CD14-positive monocyte (primary cell): ENCODE results near the gene RBFOX1. TPM values are rescaled to one million over a fixed set of nuclear protein-coding genes. Genes with fewer than 3 reads are reported as not detected.

Experiments used
- DNase-seq, 3 donors: peaks; one replicate each; pipeline ENCODE4 v3.0.0-alpha.2; 2011 to 2022
- H2AFZ ChIP-seq: 2 replicates; pipeline ENCODE4 v1.6.0; 2012; ENCODE audit warnings: mild to moderate bottlenecking, low read depth, low read length, inconsistent platforms; ENCODE audit not compliant: insufficient read depth, poor library complexity, severe bottlenecking
- H3K27ac ChIP-seq, 2 donors: 1 replicate in 1 of 2; 2 replicates in 1 of 2; pipeline ENCODE4 v1.5.1; 2012 to 2013; ENCODE audit warnings: low read length in 2 of 2, control low read depth in 1 of 2, inconsistent platforms in 1 of 2, low read depth in 1 of 2, mild to moderate bottlenecking in 1 of 2
- H3K27me3 ChIP-seq, 2 donors: one replicate each; pipeline versions ENCODE4 v1.6.0 to v1.6.1; 2011 to 2013; ENCODE audit warnings: low read length in 2 of 2; ENCODE audit not compliant: control insufficient read depth in 2 of 2, insufficient read depth in 2 of 2
- H3K36me3 ChIP-seq, 2 donors: replicated peaks in 1 of 2; 1 replicate in 1 of 2; 2 replicates in 1 of 2; pipeline versions ENCODE4 v1.5.1 to v1.6.1; 2012 to 2013; ENCODE audit warnings: low read length in 2 of 2, control low read depth in 1 of 2, inconsistent platforms in 1 of 2, mild to moderate bottlenecking in 1 of 2; ENCODE audit not compliant: insufficient read depth in 2 of 2, control insufficient read depth in 1 of 2
- H3K4me1 ChIP-seq, 2 donors: 1 replicate in 1 of 2; 2 replicates in 1 of 2; pipeline versions ENCODE4 v1.5.1 to v1.6.1; 2012 to 2013; ENCODE audit warnings: low read length in 2 of 2, control low read depth in 1 of 2, inconsistent platforms in 1 of 2, mild to moderate bottlenecking in 1 of 2, moderate library complexity in 1 of 2; ENCODE audit not compliant: insufficient read depth in 2 of 2, control insufficient read depth in 1 of 2
- H3K4me2 ChIP-seq: replicated peaks from 2 replicates; pipeline ENCODE3; 2012; ENCODE audit warnings: low read length, moderate library complexity, mild to moderate bottlenecking; ENCODE audit not compliant: poor library complexity, severe bottlenecking; ENCODE audit errors: extremely low read depth
- H3K4me3 ChIP-seq, 3 experiments: fragments of 200-600 bp in 1 of 3; sonication (generic) in 1 of 3; replicated peaks in 1 of 3; 1 replicate in 2 of 3; 2 replicates in 1 of 3; pipeline ENCODE4 v1.5.1; 2011 to 2013; ENCODE audit warnings: low read length in 3 of 3, mild to moderate bottlenecking in 3 of 3, control low read depth in 2 of 3, low read depth in 2 of 3, inconsistent platforms in 1 of 3, moderate library complexity in 1 of 3
- H3K79me2 ChIP-seq: 2 replicates; pipeline ENCODE4 v1.6.0; 2012; ENCODE audit warnings: mild to moderate bottlenecking, control low read depth, inconsistent platforms, low read length, moderate library complexity; ENCODE audit not compliant: insufficient read depth
- H3K9ac ChIP-seq: 2 replicates; pipeline ENCODE4 v1.6.0; 2017; ENCODE audit warnings: low read length, mild to moderate bottlenecking; ENCODE audit not compliant: insufficient read depth, poor library complexity, severe bottlenecking
- H3K9me3 ChIP-seq, 2 donors: replicated peaks in 1 of 2; 1 replicate in 1 of 2; 2 replicates in 1 of 2; pipeline versions ENCODE4 v1.5.1 to v1.6.1; 2012 to 2013; ENCODE audit warnings: low read length in 2 of 2, control low read depth in 1 of 2; ENCODE audit not compliant: control insufficient read depth in 1 of 2, insufficient read depth in 1 of 2
- H4K20me1 ChIP-seq: 2 replicates; pipeline ENCODE4 v1.6.0; 2012; ENCODE audit warnings: mild to moderate bottlenecking, low read length, control low read depth, moderate library complexity; ENCODE audit not compliant: insufficient read depth
- H3K27ac Mint-ChIP-seq, 7 donors: one replicate each; pipeline ENCODE4 v1.8.0; 2020; ENCODE audit warnings: mild to moderate bottlenecking in 7 of 7, mixed read lengths in 7 of 7, moderate library complexity in 6 of 7, inconsistent platforms in 2 of 7
- H3K27me3 Mint-ChIP-seq, 3 donors: one replicate each; pipeline ENCODE4 v1.8.0; 2021 to 2022; ENCODE audit warnings: low read depth in 3 of 3, mild to moderate bottlenecking in 3 of 3, mixed read lengths in 3 of 3, moderate library complexity in 3 of 3, inconsistent platforms in 1 of 3
- H3K36me3 Mint-ChIP-seq, 2 donors: one replicate each; pipeline ENCODE4 v1.8.0; 2020; ENCODE audit warnings: mixed read lengths in 2 of 2, inconsistent platforms in 1 of 2, mild to moderate bottlenecking in 1 of 2
- H3K4me1 Mint-ChIP-seq: one replicate; pipeline ENCODE4 v1.8.0; 2020; ENCODE audit warnings: mild to moderate bottlenecking, mixed read lengths
- H3K4me3 Mint-ChIP-seq, 2 donors: one replicate each; pipeline ENCODE4 v1.8.0; 2020; ENCODE audit warnings: mild to moderate bottlenecking in 2 of 2, mixed read lengths in 2 of 2, moderate library complexity in 1 of 2
- H3K9me3 Mint-ChIP-seq, 7 donors: one replicate each; pipeline ENCODE4 v1.8.0; 2020 to 2022; ENCODE audit warnings: mixed read lengths in 7 of 7, mild to moderate bottlenecking in 6 of 7, moderate library complexity in 6 of 7, inconsistent platforms in 2 of 7
- CTCF ChIP-seq: fragments of 200-600 bp; IDR thresholded peaks from one replicate; pipeline ENCODE4 v1.8.0; 2022; ENCODE audit warnings: antibody characterized with exemption, mild to moderate bottlenecking
- WGBS: methylation state at CpG from one replicate; pipeline ENCODE4 v1.1.5; 2013; ENCODE audit warnings: missing lambda C conversion rate; ENCODE audit not compliant: insufficient coverage; 5-methylcytosine and 5-hydroxymethylcytosine counted together
- intact Hi-C, 2 donors: fragments of 100-400 bp; cut with micrococcal nuclease; formaldehyde crosslinking; loops; one replicate each; pipeline versions ENCODE4 v1.15.0 to v1.15.1; 2023
- polyA plus RNA-seq, 3 donors: library from polyadenylated mRNA; depleted of rRNA in 1 of 3; unstranded in 2 of 3; stranded (reverse) in 1 of 3; fragments of 300-500 nt in 2 of 3; fragments of >200 nt in 1 of 3; fragmentation: Illumina TruSeq in 2 of 3; gene quantifications; 1 replicate in 2 of 3; 2 replicates in 1 of 3; pipeline ENCODE4 v1.2.3, GENCODE V29; 2012 to 2021

Gene RBFOX1
- polyA plus RNA-seq, 3 donors, result not detected

- no peaks in the 10 kb centered on the region for H3K4me1 ChIP-seq
- H3K9ac ChIP-seq, result no peak overlapping the region
- no peak for TF ChIP-seq CTCF
- H3K4me2 ChIP-seq, result no peak overlapping the region
- Mint-ChIP-seq H3K36me3 (no peaks in the 10 kb centered on the region), H3K27me3 (no peaks in the 10 kb centered on the region), H3K4me3 (no peak overlapping the region), H3K27ac (no peak overlapping the region), H3K4me1 (no peaks in the 10 kb centered on the region), H3K9me3 (peaks cover 0 to 8% (median 3%) of the 10 kb centered on the region in 7 donors)
- peaks cover 0 to 3% of the 10 kb centered on the region in 2 donors for H3K9me3 ChIP-seq
- no peak overlapping the region for H3K4me3 ChIP-seq
- no peaks in the 10 kb centered on the region for H3K79me2 ChIP-seq
- intact Hi-C loops, result no loop called here
- no peaks in the 10 kb centered on the region for H3K36me3 ChIP-seq
- H2AFZ ChIP-seq, result no peak overlapping the region
- no peak for DNase-seq
- no peaks in the 10 kb centered on the region for H4K20me1 ChIP-seq
- 90% methylated on average over 5 of the region's 6 CpGs for WGBS
- H3K27me3 ChIP-seq, result no peaks in the 10 kb centered on the region
- H3K27ac ChIP-seq, result no peak overlapping the region
Observed at GRCh38 chr16:7628981-7629380, 296.3 kb downstream of the RBFOX1 start.

- Histone ChIP-seq H2AFZ (no peak overlapping the region), H3K27me3 (no peaks in the 10 kb centered on the region), H3K4me1 (no peaks in the 10 kb centered on the region), H3K4me2 (no peak overlapping the region), H4K20me1 (no peaks in the 10 kb centered on the region), H3K9ac (no peak overlapping the region), H3K36me3 (no peaks in the 10 kb centered on the region), H3K27ac (no peak overlapping the region), H3K9me3 (peaks cover 0 to 3% of the 10 kb centered on the region in 2 donors), H3K79me2 (no peaks in the 10 kb centered on the region), H3K4me3 (no peak overlapping the region)
- DNase-seq, result no peak
- Mint-ChIP-seq H3K4me3 (no peak overlapping the region), H3K9me3 (peaks cover 0 to 8% (median 3%) of the 10 kb centered on the region in 7 donors), H3K27me3 (no peaks in the 10 kb centered on the region), H3K4me1 (no peaks in the 10 kb centered on the region), H3K27ac (no peak overlapping the region), H3K36me3 (no peaks in the 10 kb centered on the region)
- no peak for TF ChIP-seq CTCF
- intact Hi-C loops, result no loop called here
- whole genome bisulfite sequencing, result 83% methylated on average over 5 of the region's 5 CpGs
Observed at GRCh38 chr16:7629571-7629970, 296.9 kb downstream of the RBFOX1 start.
